ENCODE results near the gene SLC30A3.
"Not testable (repeated sequence)": the region's sequence is repeated elsewhere in the genome, so short reads cannot be mapped to it uniquely, and the experiment has no call there.

The SLC30A3 gene, protein sequence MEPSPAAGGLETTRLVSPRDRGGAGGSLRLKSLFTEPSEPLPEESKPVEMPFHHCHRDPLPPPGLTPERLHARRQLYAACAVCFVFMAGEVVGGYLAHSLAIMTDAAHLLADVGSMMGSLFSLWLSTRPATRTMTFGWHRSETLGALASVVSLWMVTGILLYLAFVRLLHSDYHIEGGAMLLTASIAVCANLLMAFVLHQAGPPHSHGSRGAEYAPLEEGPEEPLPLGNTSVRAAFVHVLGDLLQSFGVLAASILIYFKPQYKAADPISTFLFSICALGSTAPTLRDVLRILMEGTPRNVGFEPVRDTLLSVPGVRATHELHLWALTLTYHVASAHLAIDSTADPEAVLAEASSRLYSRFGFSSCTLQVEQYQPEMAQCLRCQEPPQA

DNA sequence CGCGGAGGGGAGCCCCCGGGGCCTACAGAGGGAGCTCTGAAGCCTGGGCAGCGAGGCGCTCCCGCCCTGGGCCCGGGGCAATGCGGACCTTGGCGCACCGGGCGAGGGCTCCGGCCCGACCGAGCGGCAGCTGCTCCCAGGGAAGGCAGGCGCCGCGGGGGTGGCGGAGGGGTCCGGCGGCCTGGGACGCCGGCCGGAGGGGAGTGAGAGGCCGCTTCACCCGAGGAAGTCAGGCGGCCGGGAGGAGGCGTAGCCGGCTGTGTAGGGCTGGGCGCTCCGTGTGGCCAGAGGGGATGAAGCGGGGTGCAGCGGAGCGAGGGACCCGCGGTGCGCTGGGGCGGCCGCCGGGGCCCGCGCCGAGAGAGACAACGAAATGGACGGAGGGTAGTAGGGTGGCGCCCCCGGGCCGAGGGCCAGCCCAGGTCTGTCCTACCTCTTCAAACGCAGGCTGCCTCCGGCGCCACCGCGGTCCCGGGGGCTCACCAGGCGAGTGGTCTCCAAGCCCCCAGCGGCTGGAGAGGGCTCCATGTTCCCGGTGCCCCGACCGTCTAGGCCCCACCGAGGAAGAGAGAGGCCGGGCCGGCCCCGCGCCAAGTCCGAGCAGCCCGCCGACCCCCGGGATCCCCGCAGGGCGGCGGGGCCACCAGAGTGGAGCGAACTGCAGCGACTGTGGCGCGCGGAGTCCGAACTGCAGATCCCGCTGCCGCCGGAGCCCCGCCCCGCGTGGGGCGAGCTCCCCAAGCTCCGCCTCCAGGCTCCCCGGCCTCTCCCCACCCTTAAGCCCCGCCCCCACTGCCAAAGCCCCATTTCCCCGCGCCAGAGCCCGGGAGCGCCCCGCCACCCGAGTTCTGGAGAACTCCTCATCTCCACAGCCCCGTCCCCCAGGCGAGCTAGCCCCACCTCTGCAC lies at the start of gene SLC30A3:
Gene SLC30A3 (minus strand): TSS at position 669 of the 908 bp plus-strand sequence. CDS start 141 bp downstream, at position 528.
- DNase-seq (ENCODE audit: low spot score) (peak; percentile 96), FAIRE-seq (no peak)

DNA sequence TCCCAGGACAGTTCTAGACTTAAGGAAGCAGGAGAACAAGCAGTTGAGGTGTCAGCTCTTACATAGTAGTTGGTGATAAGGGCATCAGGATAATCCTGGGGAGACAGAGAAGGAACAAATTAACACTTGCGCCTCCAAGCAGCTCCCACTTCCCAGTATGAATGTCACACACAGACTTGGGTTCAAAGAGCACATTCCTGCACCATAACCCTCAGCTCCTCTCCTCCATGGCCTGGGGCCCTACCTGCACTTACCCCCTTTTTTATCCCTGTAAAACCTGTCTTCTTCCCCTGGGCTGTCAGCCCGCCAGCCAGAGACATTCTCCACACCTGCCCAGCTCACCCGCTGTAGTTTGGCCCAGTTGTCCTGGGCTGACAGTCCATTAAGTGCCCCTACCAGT lies 49.3 kb upstream of the SLC30A3 start:
- DNase-seq (ENCODE audit: low spot score) (no peak), FAIRE-seq (no peak)

DNA sequence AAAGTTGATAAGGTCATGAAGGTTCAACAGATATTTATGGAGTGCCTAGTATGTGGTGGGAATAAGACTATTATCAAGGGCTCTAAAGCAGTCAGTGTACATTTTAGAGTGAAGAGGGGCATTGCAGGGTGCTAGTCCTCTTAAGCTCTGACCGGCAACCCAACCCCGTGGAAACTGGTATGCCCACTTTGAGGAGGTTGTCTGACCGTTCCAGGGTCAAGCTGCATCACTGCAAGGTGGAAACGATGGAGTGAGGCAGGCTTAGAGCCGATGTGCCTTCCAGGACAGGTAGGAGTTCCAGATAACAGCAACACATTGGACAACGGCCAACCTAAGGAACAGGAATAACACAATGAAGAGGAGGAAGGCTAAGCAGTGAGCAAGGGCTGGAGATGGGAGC lies 46.8 kb upstream of the SLC30A3 start:
- DNase-seq (ENCODE audit: low spot score) (no peak), FAIRE-seq (peak; percentile 83)

DNA sequence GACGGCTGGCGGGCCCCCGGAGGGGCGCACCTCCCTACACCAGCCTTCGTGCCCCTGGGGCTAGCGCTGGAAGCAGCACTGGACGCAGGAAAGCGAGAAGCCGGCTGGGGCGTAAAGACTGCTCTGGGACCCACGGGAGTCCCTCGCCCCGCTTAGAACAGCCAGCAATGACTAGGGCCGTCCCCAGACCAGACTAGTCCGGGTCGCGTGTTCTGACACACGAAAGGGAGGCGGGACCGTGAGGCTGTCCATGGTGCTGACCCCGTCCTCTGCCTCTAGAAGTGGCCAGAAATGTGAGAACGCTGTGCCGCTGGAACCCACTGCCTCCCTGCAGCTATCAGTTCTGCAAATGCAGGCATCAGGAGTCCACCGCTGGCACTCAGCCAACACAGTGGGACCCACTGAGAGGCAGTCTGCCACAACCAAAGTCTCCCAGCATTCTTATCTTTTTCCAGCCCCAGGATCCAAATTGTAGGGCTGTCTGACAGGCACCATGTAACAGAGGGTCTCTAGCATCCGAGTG lies 45.6 kb upstream of the SLC30A3 start, which contains the start of gene UCN:
Gene UCN (minus strand): TSS at position 87 of the 523 bp plus-strand sequence. CDS start 550 bp downstream, outside the sequence.
- no peak for FAIRE-seq
- DNase-seq (ENCODE audit: low spot score) = no peak

DNA sequence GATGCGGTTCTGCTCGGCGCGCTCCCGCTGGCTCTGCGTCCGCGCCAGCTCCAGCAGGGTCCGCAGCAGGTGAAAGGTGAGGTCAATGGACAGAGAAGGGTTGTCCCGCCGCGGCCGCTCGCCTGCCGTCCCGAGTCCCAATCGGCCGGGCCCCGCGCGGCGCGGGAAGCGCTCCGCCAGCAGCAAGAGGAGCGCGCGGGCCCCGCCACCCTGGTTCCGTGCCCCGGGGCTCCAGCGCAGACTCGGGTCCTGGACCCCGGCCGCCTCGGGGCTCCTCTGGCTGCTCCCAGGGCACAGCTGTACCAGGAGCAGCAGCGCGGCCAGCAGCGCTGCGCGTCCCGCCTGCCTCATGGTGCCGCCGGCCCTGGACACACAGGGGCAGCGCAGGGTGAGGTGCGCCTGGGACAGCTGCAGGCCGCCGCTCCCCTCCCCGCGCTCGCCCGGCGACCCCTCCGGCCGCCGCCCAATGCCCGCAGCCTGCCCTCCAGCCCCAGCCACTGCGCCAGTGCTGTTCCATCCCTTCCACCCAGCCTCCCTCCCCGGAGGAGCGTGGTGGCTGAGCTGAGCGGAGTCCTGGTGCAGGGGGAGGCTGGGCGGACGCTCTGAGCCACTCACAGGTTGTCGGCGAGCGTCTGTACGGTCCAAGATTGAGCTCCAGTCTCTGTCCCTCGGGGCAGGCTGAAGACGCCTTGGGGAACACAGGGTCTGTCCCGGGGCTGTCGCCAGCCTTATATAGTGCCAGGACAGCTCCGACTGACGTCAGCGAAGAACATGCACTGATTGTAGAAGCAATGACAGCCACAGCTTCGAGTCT lies 44.9 kb upstream of the SLC30A3 start:
- no peak for FAIRE-seq
- DNase-seq (ENCODE audit: low spot score) = no peak

DNA sequence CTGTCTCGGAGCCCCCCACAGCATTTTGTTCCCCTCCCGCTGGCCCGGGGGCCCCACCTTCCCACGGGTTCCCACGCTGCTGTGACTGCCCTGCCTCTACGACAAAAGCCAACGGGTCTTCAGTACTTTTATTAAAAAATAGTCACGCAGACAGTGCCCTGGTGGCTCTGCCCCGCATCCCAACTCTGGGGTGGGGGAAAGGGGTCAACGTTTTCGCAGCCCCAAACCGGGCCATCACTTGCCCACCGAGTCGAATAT lies 44.4 kb upstream of the SLC30A3 start:
- no peak for FAIRE-seq
- DNase-seq (ENCODE audit: low spot score) = no peak

DNA sequence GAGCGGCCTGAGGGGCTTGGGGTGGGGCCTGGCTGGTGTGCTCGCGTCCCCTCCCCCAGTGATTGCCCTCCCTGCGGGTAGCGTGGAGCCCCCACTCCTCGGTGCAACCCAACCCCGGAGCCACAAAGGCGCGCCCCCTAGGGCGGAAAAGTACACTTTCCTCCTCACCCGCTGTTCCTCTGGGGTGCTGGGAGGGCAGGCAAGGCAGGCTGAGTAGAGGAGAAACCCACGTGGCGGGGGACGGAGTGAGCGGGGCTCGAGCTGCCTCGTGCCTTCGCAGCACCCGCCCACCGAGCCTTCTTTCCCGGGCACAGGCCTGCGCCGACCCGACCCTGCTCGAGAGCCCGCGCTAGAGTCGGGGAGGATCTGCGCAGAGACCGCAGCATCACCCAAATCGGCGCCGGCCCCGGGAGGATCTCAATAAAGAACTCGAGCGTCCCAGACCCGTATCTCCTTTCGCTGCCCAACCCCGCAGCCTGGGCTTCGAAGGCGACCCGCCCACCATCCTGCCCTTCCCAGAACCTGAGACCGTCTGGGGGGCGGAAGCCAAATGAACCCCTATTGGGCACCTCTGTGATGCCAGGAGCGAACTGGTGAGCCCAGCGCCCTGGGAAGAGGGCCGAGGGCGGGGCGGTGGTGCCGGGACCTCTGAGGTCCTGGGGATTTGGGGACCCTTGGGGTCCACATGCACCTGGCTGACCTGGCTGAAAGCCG lies 43.9 kb upstream of the SLC30A3 start:
- FAIRE-seq = no peak
- DNase-seq (ENCODE audit: low spot score) = no peak

DNA sequence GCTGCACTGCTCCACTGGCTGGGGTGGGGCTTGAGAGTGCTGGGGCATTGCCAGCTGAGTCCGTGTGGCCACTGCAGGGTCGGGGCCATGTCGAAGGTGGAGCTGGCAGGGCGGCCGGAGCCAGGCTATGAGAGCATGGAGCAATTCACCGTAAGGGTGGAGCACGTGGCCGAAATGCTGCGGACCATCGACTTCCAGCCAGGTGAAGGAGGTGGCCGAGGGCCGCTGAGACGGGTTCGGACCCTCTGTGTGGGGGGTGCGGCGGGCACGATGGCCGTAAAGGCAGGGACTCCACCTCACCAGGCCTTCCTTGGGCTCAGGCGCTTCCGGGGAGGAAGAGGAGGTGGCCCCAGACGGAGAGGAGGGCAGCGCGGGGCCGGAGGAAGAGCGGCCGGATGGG lies 43.3 kb upstream of the SLC30A3 start:
- DNase-seq (ENCODE audit: low spot score) (no peak), FAIRE-seq (no peak)

DNA sequence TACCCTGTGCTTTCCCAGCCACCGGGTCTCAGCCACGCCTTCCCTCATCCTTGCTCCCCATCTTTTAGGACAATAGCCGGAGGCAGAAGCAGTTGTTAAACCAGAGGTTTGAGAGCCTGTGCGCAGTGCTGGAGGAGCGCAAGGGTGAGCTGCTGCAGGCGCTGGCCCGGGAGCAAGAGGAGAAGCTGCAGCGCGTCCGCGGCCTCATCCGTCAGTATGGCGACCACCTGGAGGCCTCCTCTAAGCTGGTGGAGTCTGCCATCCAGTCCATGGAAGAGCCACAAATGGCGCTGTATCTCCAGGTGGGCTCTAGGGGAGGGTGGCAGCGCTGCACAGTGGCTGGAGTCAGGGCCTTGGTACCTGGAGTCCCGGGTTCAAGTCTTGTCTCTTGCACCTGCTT lies 42.7 kb upstream of the SLC30A3 start:
- FAIRE-seq = no peak

DNA sequence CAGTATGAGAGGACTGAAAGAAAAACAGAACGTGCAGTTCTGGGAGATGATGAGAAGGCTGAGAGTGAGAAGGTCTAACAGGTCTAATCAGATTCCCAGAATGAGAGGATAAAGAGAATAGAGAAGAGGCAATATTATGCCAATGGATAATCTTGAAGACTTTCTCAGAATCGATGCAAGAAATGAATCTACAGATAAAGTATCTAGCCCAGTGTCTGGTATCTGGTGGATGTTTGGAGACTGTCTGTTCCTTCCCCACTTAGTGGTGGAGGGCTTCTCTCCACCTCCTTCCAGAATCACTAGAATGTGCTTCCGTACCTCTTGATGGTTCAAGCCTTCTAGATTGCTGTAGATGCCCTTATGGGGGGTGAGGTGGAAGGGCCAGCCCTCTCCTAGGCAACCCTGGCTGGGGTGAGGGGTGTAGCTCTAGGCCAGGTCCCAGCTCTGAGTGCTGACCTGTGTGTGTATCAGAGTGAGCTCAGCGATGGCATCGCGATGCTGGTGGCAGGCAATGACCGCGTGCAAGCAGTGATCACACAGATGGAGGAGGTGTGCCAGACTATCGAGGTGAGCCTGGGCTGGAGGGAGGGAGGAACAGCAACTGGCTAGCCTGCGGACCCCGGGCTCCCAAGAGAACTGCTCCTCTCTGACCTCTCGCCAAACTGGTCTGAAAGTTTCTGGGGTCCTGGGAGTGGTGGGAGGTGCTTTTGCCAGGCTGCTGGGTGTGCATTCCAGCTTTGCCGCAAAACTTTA lies 41.8 kb upstream of the SLC30A3 start:
- no peak for DNase-seq (ENCODE audit: low spot score)
- FAIRE-seq = no peak

More for the DNA sequence above, 42.7 kb upstream of the SLC30A3 start:
- no peak for DNase-seq (ENCODE audit: low spot score)

DNA sequence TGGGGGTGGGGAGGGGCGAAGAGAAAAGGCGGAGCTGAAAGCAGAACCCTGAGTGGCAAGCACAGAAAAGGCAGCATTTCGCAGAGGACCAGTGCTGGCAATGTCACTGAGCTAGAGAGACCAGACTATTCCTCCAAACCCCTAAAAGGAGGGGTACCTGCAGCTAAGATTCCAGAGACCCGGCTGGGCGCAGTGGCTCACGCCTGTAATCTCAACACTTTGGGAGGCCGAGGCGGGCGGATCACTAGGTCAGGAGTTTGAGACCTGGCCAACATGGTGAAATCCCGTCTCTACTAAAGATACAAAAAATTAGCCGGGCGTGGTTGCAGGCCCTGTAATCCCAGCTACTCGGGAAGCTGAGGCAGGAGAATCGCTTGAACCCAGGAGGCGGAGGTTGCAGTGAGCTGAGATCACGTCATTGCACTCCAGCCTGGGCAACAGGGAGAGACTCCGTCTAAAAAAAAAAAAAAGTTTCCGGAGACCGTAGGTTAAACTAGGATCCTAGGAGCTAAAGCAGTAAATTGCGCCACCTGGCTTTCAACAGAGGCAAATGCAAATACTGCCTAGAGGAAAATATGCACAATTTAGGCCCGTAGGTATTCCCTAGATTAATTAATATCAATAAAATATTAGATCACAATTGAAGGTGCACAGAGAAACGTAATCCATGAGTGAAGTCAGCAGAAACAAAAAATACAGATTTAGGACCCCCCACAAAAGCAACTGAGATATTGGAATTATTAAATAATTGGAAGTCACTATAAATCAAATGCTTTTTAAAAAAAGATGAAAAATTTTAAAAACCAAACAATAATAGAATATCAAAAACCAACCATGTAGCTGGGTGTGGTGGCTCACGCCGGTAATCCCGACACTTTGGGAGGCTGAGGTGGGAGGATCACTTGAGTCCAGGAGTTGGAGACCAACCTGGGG lies 40.5 kb upstream of the SLC30A3 start:
- no peak for FAIRE-seq
- peak; percentile 77 for DNase-seq (ENCODE audit: low spot score)

DNA sequence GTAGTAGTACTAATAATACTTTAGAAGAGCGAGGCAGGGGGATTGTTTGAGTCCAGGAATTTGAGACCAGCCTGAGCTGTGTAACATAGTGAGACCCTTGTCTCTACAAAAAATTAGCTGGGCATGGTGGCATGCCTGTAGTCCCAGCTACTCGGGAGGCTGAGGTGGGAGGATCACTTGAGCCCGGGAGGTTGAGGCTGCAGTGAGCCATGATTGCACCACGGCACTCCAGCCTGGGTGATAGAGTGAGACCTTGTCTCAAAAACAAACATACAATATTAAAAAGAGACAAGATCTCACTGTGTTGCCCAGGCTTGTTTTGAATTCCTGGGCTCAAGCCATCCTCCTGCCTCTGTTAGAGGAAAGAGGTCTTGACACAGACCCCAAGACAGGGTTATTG lies 37.8 kb upstream of the SLC30A3 start:
- DNase-seq (ENCODE audit: low spot score); FAIRE-seq: not testable (repeated sequence)

DNA sequence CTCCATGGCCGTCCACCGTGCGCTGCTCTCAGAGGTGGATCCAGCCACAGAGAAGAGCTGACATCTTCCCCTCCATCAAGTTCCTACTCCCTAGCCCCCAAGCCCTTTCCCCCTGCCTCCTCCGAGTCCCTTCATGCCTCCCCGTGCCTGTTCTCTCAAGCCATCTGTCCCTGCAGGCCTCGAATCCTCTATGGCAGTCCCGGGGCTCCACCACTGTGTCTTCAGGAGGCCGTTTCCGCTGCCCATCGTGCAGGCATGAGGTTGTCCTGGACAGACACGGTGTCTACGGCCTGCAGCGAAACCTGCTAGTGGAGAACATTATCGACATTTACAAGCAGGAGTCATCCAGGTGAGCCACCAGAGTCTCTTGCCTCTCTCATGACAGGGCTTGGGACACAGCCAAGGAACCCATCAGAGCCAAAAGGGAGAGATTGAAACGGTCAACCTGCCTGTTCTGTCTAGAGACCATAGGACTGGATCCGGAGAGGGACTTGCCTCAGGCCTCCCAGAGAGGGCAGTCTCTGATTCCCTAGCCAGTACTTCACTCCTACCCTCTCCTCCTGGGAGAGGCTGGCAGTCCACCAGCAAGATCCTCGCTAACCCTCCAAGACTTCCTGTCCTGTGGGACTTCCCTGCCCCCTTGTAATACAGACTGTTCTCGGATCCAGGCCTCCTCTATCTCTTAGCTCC lies 35.7 kb upstream of the SLC30A3 start:
- FAIRE-seq (no peak), DNase-seq (ENCODE audit: low spot score) (no peak)

DNA sequence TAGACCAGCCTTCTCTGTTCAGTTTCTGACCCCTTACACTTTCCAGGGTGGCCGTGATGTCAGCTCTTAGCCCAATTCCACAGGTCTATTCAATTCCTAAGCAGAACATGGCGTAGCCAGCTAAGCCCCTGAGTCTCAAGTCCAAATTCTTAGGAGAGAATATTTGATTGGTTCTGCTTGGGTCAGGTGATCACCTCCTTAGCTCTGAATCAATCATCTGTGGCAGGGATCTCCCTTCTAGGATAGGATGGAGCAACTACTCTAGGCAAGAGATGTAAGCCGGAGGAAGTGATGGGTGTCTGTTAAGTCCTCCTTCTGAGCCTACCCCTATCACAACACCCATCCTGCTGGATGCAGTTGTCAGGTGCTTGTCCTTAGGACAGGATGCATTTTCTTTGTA lies 34.3 kb upstream of the SLC30A3 start:
- no peak for DNase-seq (ENCODE audit: low spot score)
- FAIRE-seq = no peak

DNA sequence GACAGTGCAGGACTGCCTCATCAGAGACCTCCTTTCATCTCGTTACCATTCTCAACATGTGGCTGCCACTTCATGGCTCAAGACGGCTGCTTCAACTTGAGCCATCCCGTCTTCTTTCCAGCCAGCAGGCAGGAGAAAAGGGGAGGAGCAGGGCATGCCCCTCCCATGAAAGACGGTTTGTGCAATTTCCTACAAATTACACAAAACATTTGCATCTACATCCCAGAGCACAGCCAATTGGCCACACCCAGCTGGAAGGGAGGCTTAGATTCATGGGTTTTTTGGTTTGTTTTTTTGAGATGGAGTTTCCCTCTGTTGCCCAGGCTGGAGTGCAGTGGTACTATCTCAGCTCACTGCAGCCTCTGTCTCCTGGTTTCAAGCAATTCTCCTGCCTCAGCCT lies 33.6 kb upstream of the SLC30A3 start:
- no peak for DNase-seq (ENCODE audit: low spot score)
- no peak for FAIRE-seq

DNA sequence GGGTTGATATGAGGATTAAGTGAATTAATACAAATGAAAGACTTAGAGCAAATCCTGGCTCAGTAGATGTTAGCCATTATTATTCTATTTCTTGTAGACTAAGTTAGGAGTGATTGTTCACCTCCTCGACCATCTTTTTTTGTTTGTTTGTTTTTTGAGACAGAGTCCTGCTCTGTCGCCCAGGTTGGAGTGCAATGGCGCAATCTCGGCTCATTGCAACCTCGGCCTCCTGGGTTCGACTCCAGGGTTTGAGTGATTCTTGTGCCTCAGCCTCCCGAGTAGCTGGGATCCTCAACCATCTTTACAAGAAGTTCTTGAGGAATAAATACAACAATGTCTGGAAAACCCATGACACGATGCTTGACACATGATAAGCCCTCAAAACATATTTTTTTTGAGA lies 32.1 kb upstream of the SLC30A3 start:
- FAIRE-seq (no peak), DNase-seq (ENCODE audit: low spot score) (no peak)

DNA sequence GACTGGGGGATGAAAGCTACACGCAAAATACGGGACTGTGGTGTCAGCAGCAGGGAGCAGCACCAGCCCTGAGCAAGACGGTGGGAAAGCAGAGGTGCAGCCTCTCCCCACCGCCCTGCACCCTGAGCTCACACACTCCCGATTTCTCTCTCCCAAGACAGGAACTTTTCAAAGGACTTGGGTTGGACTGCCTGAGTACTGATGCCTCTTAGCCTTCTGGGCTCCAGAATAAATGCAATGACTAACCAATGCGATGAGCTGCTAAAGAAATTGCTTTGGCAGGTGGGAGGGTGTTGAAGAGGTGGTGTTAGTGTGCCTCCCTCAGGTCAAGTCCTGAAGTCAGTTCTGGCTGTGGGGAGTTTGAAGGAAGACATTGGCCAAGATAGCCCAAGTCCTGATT lies 29.0 kb upstream of the SLC30A3 start:
- FAIRE-seq = no peak
- DNase-seq (ENCODE audit: low spot score) = no peak

DNA sequence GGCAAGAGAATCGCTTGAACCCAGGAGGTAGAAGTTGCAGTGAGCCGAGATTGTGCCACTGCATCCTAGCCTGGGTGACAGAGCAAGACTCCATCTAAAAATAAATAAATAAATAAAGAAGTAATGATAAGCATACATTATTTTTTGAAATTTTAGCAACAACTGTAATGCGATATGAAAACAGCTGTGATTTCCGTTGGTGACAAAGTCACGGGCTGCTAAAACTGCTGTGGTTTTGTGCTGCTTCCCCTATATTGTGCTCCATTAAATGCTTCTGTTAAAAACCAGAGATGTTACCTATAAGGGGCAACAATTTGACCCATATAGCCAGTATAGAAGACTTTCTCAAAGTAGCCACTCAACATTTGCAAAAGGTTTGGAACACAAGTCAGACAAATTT lies 27.7 kb upstream of the SLC30A3 start:
- no peak for FAIRE-seq
- no peak for DNase-seq (ENCODE audit: low spot score)

Measured in urothelium cell line (cell line).